RWPE2 (cell line): ENCODE results near the gene RBMS3.

Experiments
- ATAC-seq: fragments of 200-7000 bp; cut with Tn5 transposase; 3 replicates; pipeline ENCODE4 v1.9.1; 2021; ENCODE audit warnings: low read depth
- DNase-seq: peaks from one replicate; pipeline ENCODE4 v3.0.0-alpha.2; 2020; ENCODE audit warnings: low spot score
- H3K27ac ChIP-seq: fragments of 450-650 bp; 2 replicates; pipeline ENCODE4 v1.5.1; 2017; ENCODE audit warnings: mild to moderate bottlenecking; ENCODE audit not compliant: poor library complexity, severe bottlenecking
- H3K27me3 ChIP-seq: fragments of 250-450 bp; sonication (Bioruptor Pico); 2 replicates; pipeline ENCODE4 v1.5.1; 2021; ENCODE audit warnings: mild to moderate bottlenecking, moderate library complexity; ENCODE audit not compliant: insufficient read depth, poor library complexity, severe bottlenecking
- H3K36me3 ChIP-seq: fragments of 250-450 bp; sonication (Bioruptor Pico); 2 replicates; pipeline ENCODE4 v1.5.1; 2020; ENCODE audit warnings: low read depth, mild to moderate bottlenecking, moderate library complexity
- H3K4me1 ChIP-seq: fragments of 250-450 bp; sonication (Bioruptor Pico); 2 replicates; pipeline ENCODE4 v1.5.1; 2021; ENCODE audit warnings: mild to moderate bottlenecking, moderate library complexity; ENCODE audit not compliant: insufficient read depth, poor library complexity, severe bottlenecking
- H3K4me3 ChIP-seq: fragments of 250-450 bp; sonication (Bioruptor Pico); 2 replicates; pipeline ENCODE4 v1.5.1; 2021; ENCODE audit warnings: mild to moderate bottlenecking, moderate library complexity; ENCODE audit not compliant: severe bottlenecking
- H3K9me3 ChIP-seq: fragments of 250-450 bp; sonication (Bioruptor Pico); 2 replicates; pipeline ENCODE4 v1.5.1; 2021; ENCODE audit warnings: mild to moderate bottlenecking, moderate library complexity; ENCODE audit not compliant: severe bottlenecking
- TF ChIP-seq, protein P1 (sequence below): fragments of 450-650 bp; IDR thresholded peaks from one replicate; pipeline ENCODE4 v1.5.1; 2017; ENCODE audit warnings: mild to moderate bottlenecking, moderate library complexity; ENCODE audit not compliant: poor library complexity, severe bottlenecking

RBMS3 gene

DNA sequence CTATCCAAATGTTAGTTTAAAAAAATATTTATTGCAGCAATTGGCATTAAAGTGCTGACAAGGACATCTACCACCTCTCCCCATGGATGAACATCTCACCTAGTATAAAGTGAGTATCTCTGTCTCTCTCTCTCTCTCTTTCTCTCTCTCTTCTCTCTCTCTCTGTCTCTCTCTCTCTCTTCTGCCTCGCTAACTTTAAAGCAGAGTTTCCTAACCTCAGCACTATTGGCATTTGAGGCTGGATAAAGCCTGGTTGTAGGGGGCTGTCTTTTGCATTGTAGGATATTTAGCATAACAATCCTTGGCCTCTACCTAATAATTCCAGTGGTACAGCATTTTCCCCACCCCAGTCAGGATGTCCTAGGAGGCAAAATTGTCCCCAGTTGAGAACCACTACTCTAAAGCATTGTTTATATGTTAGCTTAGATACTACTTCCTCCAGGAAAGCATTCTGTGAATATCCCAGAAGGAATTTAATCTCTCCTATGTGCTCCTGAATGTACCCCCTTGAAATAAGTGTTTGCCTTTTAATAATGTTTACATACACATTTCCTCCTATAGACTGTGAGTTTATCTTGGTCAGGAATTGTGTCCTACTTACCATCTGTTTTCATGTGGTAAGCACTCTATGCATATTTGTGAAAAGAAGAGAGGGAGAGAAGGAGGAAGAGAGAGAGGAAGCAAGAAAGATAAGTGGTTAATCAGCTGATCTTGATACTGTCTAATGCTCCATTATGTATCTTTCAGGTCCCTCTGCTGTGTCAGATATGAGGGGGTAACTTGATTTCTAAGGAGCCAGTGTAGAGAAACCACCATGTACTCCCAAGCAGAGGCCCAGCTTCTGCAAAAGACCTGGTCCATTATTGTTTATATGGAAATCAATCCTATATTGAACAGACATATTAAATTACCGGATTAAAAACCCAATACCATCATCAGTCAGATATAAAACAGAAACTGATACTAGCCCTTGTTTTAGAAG, 346.6 kb downstream of the RBMS3 start:
- Histone ChIP-seq H3K36me3 (no peaks in the 10 kb centered on the region), H3K27ac (no peak overlapping the region), H3K4me1 (no peaks in the 10 kb centered on the region), H3K4me3 (no peak overlapping the region), H3K27me3 (no peaks in the 10 kb centered on the region), H3K9me3 (no peaks in the 10 kb centered on the region)
- ATAC-seq (no peak), DNase-seq (no peak)
- TF ChIP-seq, protein P1, sequence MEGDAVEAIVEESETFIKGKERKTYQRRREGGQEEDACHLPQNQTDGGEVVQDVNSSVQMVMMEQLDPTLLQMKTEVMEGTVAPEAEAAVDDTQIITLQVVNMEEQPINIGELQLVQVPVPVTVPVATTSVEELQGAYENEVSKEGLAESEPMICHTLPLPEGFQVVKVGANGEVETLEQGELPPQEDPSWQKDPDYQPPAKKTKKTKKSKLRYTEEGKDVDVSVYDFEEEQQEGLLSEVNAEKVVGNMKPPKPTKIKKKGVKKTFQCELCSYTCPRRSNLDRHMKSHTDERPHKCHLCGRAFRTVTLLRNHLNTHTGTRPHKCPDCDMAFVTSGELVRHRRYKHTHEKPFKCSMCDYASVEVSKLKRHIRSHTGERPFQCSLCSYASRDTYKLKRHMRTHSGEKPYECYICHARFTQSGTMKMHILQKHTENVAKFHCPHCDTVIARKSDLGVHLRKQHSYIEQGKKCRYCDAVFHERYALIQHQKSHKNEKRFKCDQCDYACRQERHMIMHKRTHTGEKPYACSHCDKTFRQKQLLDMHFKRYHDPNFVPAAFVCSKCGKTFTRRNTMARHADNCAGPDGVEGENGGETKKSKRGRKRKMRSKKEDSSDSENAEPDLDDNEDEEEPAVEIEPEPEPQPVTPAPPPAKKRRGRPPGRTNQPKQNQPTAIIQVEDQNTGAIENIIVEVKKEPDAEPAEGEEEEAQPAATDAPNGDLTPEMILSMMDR, result no peak

DNA sequence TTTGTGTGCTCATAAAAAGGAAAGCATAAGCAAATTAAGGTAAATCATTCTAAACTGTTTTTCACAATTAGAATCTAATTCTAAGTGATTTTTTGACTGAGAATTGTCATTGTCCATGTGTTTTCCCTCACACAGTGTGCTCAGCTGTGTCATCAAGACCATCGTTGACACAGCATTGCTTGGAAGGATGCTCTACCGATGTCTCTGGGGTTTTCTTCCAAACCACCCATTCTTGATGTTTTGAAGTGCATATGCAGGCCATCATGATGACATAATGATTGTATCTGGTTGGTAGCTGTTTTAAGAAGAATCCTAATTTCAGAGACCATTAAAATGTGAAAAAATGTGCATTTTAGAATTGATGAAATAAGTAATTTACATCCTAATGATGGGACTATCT, 347.9 kb downstream of the RBMS3 start:
- no peak for DNase-seq
- no peaks in the 10 kb centered on the region for H3K27me3 ChIP-seq
- no peak overlapping the region for H3K27ac ChIP-seq
- H3K4me1 ChIP-seq, result no peaks in the 10 kb centered on the region
- no peaks in the 10 kb centered on the region for H3K36me3 ChIP-seq
- TF ChIP-seq, protein P1, result no peak
- no peak for ATAC-seq
- no peak overlapping the region for H3K4me3 ChIP-seq
- H3K9me3 ChIP-seq, result no peaks in the 10 kb centered on the region

DNA sequence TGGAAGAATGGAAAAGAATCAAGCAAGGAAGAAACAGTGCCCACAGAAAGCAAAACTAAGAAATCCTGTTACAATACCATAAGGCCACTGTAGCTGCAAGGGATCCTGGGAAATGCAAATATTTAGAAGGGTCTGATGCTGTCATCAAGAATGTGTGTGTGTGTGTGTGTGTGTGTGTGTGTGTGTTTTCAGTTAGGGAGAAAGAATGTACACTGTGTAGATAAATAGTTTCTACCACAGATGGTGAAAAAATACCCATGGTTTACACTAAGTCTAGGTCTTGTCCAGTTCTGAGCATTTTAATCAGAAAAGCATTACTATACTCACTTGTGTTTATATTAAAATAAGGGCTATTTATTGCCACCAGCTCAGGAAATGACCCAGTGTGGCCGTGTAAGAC, 355.0 kb downstream of the RBMS3 start:
- Histone ChIP-seq H3K27me3 (no peaks in the 10 kb centered on the region), H3K9me3 (no peaks in the 10 kb centered on the region), H3K4me3 (no peak overlapping the region), H3K27ac (no peak overlapping the region), H3K36me3 (no peaks in the 10 kb centered on the region), H3K4me1 (no peaks in the 10 kb centered on the region)
- ATAC-seq (no peak), DNase-seq (no peak)
- TF ChIP-seq, protein P1, result no peak

DNA sequence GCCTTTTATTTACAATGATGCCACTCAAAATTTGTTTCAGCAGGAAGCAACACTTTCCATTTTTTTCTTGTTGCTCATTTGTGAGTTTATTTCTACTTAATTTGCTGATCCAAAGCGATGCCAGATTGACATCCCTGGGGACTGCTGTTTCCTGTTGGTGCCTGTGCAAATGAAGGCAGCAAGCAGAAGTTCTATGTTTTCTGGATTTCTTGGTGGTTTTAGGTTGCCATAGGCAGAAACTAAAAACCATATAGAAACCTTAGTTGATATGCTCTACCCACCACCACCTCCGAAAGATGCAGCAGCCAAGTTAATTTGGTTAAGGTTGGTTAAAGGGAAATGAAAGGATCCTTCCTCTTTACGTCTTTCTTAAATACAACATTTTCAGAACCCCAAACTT, 356.2 kb downstream of the RBMS3 start:
- no peak for ATAC-seq
- no peaks in the 10 kb centered on the region for H3K4me1 ChIP-seq
- no peak overlapping the region for H3K4me3 ChIP-seq
- no peaks in the 10 kb centered on the region for H3K27me3 ChIP-seq
- no peaks in the 10 kb centered on the region for H3K9me3 ChIP-seq
- no peaks in the 10 kb centered on the region for H3K36me3 ChIP-seq
- H3K27ac ChIP-seq, result no peak overlapping the region
- DNase-seq, result no peak
- TF ChIP-seq, protein P1, result no peak

DNA sequence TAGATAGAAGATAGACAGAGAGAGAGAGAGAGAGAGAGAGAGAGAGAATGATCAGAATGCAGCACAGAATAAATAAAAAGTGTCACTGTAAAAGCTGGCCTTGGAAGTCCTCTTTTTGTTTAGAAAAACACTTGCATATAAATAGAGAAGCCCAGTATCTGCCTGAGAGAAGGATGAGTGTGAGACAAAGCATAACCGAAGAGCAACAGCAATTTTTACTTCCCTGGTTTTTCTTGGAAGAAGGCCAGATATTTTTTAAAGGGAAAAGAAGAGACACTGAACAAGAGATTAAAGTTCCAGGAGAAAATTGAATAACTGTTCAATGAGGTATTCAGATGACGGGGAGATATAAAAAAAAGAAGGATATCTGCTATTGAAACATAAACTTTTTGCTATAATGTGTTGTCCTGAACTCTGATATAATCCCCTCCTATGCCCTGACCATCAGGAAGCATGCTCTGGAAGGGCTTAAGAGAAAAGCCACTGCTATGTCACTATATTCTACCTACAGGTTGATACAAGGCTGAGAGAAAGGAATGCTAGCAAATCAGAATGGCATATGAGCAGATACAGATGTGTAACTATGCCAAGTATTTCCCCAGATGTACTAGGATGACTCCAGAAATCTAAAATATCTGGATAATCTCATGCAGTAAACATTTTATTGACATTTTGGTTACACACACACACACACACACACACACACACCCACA, 358.9 kb downstream of the RBMS3 start:
- Histone ChIP-seq H3K9me3 (no peaks in the 10 kb centered on the region), H3K4me1 (no peaks in the 10 kb centered on the region), H3K27ac (no peak overlapping the region), H3K36me3 (no peaks in the 10 kb centered on the region), H3K4me3 (no peak overlapping the region), H3K27me3 (no peaks in the 10 kb centered on the region)
- no peak for ATAC-seq
- TF ChIP-seq, protein P1, result no peak
- no peak for DNase-seq
